CD14-positive monocyte (primary cell): Measurements from ENCODE around the gene OR11H12. TPM values are rescaled to one million over a fixed set of nuclear protein-coding genes. Genes with fewer than 3 reads are reported as not detected.
"Not testable (repeated sequence)": the region's sequence is repeated elsewhere in the genome, so short reads cannot be mapped to it uniquely, and the experiment has no call there.

Experiments used
- DNase-seq, 3 donors: peaks; one replicate each; pipeline ENCODE4 v3.0.0-alpha.2; 2011 to 2022
- H2AFZ ChIP-seq: 2 replicates; pipeline ENCODE4 v1.6.0; 2012; ENCODE audit warnings: mild to moderate bottlenecking, low read depth, low read length, inconsistent platforms; ENCODE audit not compliant: insufficient read depth, poor library complexity, severe bottlenecking
- H3K27ac ChIP-seq, 2 donors: 1 replicate in 1 of 2; 2 replicates in 1 of 2; pipeline ENCODE4 v1.5.1; 2012 to 2013; ENCODE audit warnings: low read length in 2 of 2, control low read depth in 1 of 2, inconsistent platforms in 1 of 2, low read depth in 1 of 2, mild to moderate bottlenecking in 1 of 2
- H3K27me3 ChIP-seq, 2 donors: one replicate each; pipeline versions ENCODE4 v1.6.0 to v1.6.1; 2011 to 2013; ENCODE audit warnings: low read length in 2 of 2; ENCODE audit not compliant: control insufficient read depth in 2 of 2, insufficient read depth in 2 of 2
- H3K36me3 ChIP-seq, 2 donors: replicated peaks in 1 of 2; 1 replicate in 1 of 2; 2 replicates in 1 of 2; pipeline versions ENCODE4 v1.5.1 to v1.6.1; 2012 to 2013; ENCODE audit warnings: low read length in 2 of 2, control low read depth in 1 of 2, inconsistent platforms in 1 of 2, mild to moderate bottlenecking in 1 of 2; ENCODE audit not compliant: insufficient read depth in 2 of 2, control insufficient read depth in 1 of 2
- H3K4me1 ChIP-seq, 2 donors: 1 replicate in 1 of 2; 2 replicates in 1 of 2; pipeline versions ENCODE4 v1.5.1 to v1.6.1; 2012 to 2013; ENCODE audit warnings: low read length in 2 of 2, control low read depth in 1 of 2, inconsistent platforms in 1 of 2, mild to moderate bottlenecking in 1 of 2, moderate library complexity in 1 of 2; ENCODE audit not compliant: insufficient read depth in 2 of 2, control insufficient read depth in 1 of 2
- H3K4me2 ChIP-seq: replicated peaks from 2 replicates; pipeline ENCODE3; 2012; ENCODE audit warnings: low read length, moderate library complexity, mild to moderate bottlenecking; ENCODE audit not compliant: poor library complexity, severe bottlenecking; ENCODE audit errors: extremely low read depth
- H3K4me3 ChIP-seq, 3 experiments: fragments of 200-600 bp in 1 of 3; sonication (generic) in 1 of 3; replicated peaks in 1 of 3; 1 replicate in 2 of 3; 2 replicates in 1 of 3; pipeline ENCODE4 v1.5.1; 2011 to 2013; ENCODE audit warnings: low read length in 3 of 3, mild to moderate bottlenecking in 3 of 3, control low read depth in 2 of 3, low read depth in 2 of 3, inconsistent platforms in 1 of 3, moderate library complexity in 1 of 3
- H3K79me2 ChIP-seq: 2 replicates; pipeline ENCODE4 v1.6.0; 2012; ENCODE audit warnings: mild to moderate bottlenecking, control low read depth, inconsistent platforms, low read length, moderate library complexity; ENCODE audit not compliant: insufficient read depth
- H3K9ac ChIP-seq: 2 replicates; pipeline ENCODE4 v1.6.0; 2017; ENCODE audit warnings: low read length, mild to moderate bottlenecking; ENCODE audit not compliant: insufficient read depth, poor library complexity, severe bottlenecking
- H3K9me3 ChIP-seq, 2 donors: replicated peaks in 1 of 2; 1 replicate in 1 of 2; 2 replicates in 1 of 2; pipeline versions ENCODE4 v1.5.1 to v1.6.1; 2012 to 2013; ENCODE audit warnings: low read length in 2 of 2, control low read depth in 1 of 2; ENCODE audit not compliant: control insufficient read depth in 1 of 2, insufficient read depth in 1 of 2
- H4K20me1 ChIP-seq: 2 replicates; pipeline ENCODE4 v1.6.0; 2012; ENCODE audit warnings: mild to moderate bottlenecking, low read length, control low read depth, moderate library complexity; ENCODE audit not compliant: insufficient read depth
- H3K27ac Mint-ChIP-seq, 7 donors: one replicate each; pipeline ENCODE4 v1.8.0; 2020; ENCODE audit warnings: mild to moderate bottlenecking in 7 of 7, mixed read lengths in 7 of 7, moderate library complexity in 6 of 7, inconsistent platforms in 2 of 7
- H3K27me3 Mint-ChIP-seq, 3 donors: one replicate each; pipeline ENCODE4 v1.8.0; 2021 to 2022; ENCODE audit warnings: low read depth in 3 of 3, mild to moderate bottlenecking in 3 of 3, mixed read lengths in 3 of 3, moderate library complexity in 3 of 3, inconsistent platforms in 1 of 3
- H3K36me3 Mint-ChIP-seq, 2 donors: one replicate each; pipeline ENCODE4 v1.8.0; 2020; ENCODE audit warnings: mixed read lengths in 2 of 2, inconsistent platforms in 1 of 2, mild to moderate bottlenecking in 1 of 2
- H3K4me1 Mint-ChIP-seq: one replicate; pipeline ENCODE4 v1.8.0; 2020; ENCODE audit warnings: mild to moderate bottlenecking, mixed read lengths
- H3K4me3 Mint-ChIP-seq, 2 donors: one replicate each; pipeline ENCODE4 v1.8.0; 2020; ENCODE audit warnings: mild to moderate bottlenecking in 2 of 2, mixed read lengths in 2 of 2, moderate library complexity in 1 of 2
- H3K9me3 Mint-ChIP-seq, 7 donors: one replicate each; pipeline ENCODE4 v1.8.0; 2020 to 2022; ENCODE audit warnings: mixed read lengths in 7 of 7, mild to moderate bottlenecking in 6 of 7, moderate library complexity in 6 of 7, inconsistent platforms in 2 of 7
- WGBS: methylation state at CpG from one replicate; pipeline ENCODE4 v1.1.5; 2013; ENCODE audit warnings: missing lambda C conversion rate; ENCODE audit not compliant: insufficient coverage; 5-methylcytosine and 5-hydroxymethylcytosine counted together
- intact Hi-C, 2 donors: fragments of 100-400 bp; cut with micrococcal nuclease; formaldehyde crosslinking; loops; one replicate each; pipeline versions ENCODE4 v1.15.0 to v1.15.1; 2023
- polyA plus RNA-seq, 3 donors: library from polyadenylated mRNA; depleted of rRNA in 1 of 3; unstranded in 2 of 3; stranded (reverse) in 1 of 3; fragments of 300-500 nt in 2 of 3; fragments of >200 nt in 1 of 3; fragmentation: Illumina TruSeq in 2 of 3; gene quantifications; 1 replicate in 2 of 3; 2 replicates in 1 of 3; pipeline ENCODE4 v1.2.3, GENCODE V29; 2012 to 2021
- small RNA-seq: library from RNA; depleted of rRNA; stranded (forward); fragments of <200 nt; gene quantifications from one replicate; pipeline ENCODE3, GENCODE V24; 2012; ENCODE audit warnings: low read depth; ENCODE audit not compliant: insufficient read length

The OR11H12 gene
- polyA plus RNA-seq, 3 donors: not detected

DNA sequence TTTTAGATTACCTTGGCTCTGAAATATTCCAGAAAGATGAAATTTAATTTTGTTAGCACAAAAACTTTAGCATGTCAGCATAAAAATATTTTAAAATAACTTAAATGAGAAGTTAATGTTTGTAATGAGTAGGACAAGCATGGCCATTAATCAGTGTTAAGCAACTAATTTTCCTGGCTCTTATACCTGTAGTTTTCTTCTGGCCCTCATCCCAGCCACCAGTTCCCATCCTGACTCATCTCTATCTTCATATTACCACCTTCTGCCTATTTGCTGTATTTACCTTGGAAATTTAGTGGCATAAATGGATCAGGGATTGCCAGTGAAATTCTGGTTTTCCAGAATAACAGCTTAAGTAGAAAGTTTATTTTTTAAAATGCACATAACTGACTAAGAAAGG is 37.1 kb downstream of the OR11H12 start:
- H3K4me1 ChIP-seq, H3K9me3 Mint-ChIP-seq, H4K20me1 ChIP-seq, H3K4me2 ChIP-seq, H3K79me2 ChIP-seq, H2AFZ ChIP-seq, H3K36me3 Mint-ChIP-seq, H3K4me3 ChIP-seq, H3K27me3 ChIP-seq, H3K4me3 Mint-ChIP-seq, H3K4me1 Mint-ChIP-seq, H3K9me3 ChIP-seq, H3K9ac ChIP-seq, H3K27me3 Mint-ChIP-seq, H3K27ac ChIP-seq, DNase-seq, H3K27ac Mint-ChIP-seq, H3K36me3 ChIP-seq, intact Hi-C loops: not testable (repeated sequence)

- H3K4me3 Mint-ChIP-seq, H3K9me3 ChIP-seq, H3K4me3 ChIP-seq, DNase-seq, H3K9me3 Mint-ChIP-seq, intact Hi-C loops, H3K36me3 ChIP-seq, H3K79me2 ChIP-seq, H3K36me3 Mint-ChIP-seq, H3K27me3 ChIP-seq, H4K20me1 ChIP-seq, H3K4me1 ChIP-seq, H3K27me3 Mint-ChIP-seq, H3K27ac Mint-ChIP-seq, H3K4me2 ChIP-seq, H2AFZ ChIP-seq, H3K4me1 Mint-ChIP-seq, H3K27ac ChIP-seq, H3K9ac ChIP-seq: not testable (repeated sequence)
- no CpG with 5 or more reads among the region's 4 CpGs for WGBS
Measured at GRCh38 chr14:18638785-18639184, 37.9 kb downstream of the OR11H12 start.

- H3K9me3 ChIP-seq, H3K27ac ChIP-seq, DNase-seq, H3K36me3 Mint-ChIP-seq, H4K20me1 ChIP-seq, H3K79me2 ChIP-seq, H3K4me2 ChIP-seq, H3K36me3 ChIP-seq, H3K27me3 Mint-ChIP-seq, H3K9ac ChIP-seq, H3K9me3 Mint-ChIP-seq, H3K4me3 Mint-ChIP-seq, H3K4me1 ChIP-seq, H2AFZ ChIP-seq, H3K4me3 ChIP-seq, H3K27ac Mint-ChIP-seq, H3K4me1 Mint-ChIP-seq, H3K27me3 ChIP-seq, intact Hi-C loops: not testable (repeated sequence)
- 80% methylated on average over 4 of the region's 45 CpGs for WGBS
Measured at GRCh38 chr14:18646075-18646730, 45.3 kb downstream of the OR11H12 start.

Small RNA genes lying within 50 kb of the gene (small RNA-seq; reads per million reads assigned to genes)
- gene CR383656.6 (not detected), gene CR383656.7 (not detected), gene CR383656.9 (not detected)
